Measurements from ENCODE around the gene PCYT1A. TPM values are rescaled to one million over a fixed set of nuclear protein-coding genes. Genes with fewer than 3 reads are reported as not detected.
"Not testable (repeated sequence)": the region's sequence is repeated elsewhere in the genome, so short reads cannot be mapped to it uniquely, and the experiment has no call there.

PCYT1A gene
- total RNA-seq, 2 donors from 2014 or later: 30.9 to 47.8 TPM

GRCh38 chr3:196321162-196321561, 33.6 kb upstream of the PCYT1A start:
- no peak for TF ChIP-seq CTCF (IDR thresholded peaks at IDR 0.05)
- no peak for TF ChIP-seq POLR2A (IDR thresholded peaks at IDR 0.05)
- H3K4me1 ChIP-seq: peaks cover 4% of the 10 kb centered on the region

GRCh38 chr3:196320137-196320536, 32.6 kb upstream of the PCYT1A start:
- Histone ChIP-seq H3K36me3 (replicated peaks in 1 of 2; ENCODE audit: insufficient read depth in 1 of 2, low read depth in 2 of 2) (no peaks in the 10 kb centered on the region), H3K9me3 (no peaks in the 10 kb centered on the region), H3K27ac (no peak overlapping the region), H3K4me1 (peaks cover 4% of the 10 kb centered on the region), H3K4me3 (no peak overlapping the region), H3K27me3 (no peaks in the 10 kb centered on the region)
- TF ChIP-seq CTCF (IDR thresholded peaks at IDR 0.05) (no peak), POLR2A (IDR thresholded peaks at IDR 0.05) (no peak)
- 74 to 92% methylated on average over 2 to 3 of the region's 3 CpGs for WGBS, 2 donors
- intact Hi-C loops (cut with DNase I): no loop called here
- ATAC-seq (no peak), DNase-seq (no peak)

More at GRCh38 chr3:196321162-196321561, 33.6 kb upstream of the PCYT1A start:
- H3K9me3 ChIP-seq: no peaks in the 10 kb centered on the region
- no peaks in the 10 kb centered on the region for H3K27me3 ChIP-seq
- H3K36me3 ChIP-seq (replicated peaks in 1 of 2; ENCODE audit: insufficient read depth in 1 of 2, low read depth in 2 of 2): no peaks in the 10 kb centered on the region
- H3K4me3 ChIP-seq: no peak overlapping the region
- H3K27ac ChIP-seq: no peak overlapping the region
- intact Hi-C loops (cut with DNase I): no loop called here
- DNase-seq (peak in 1 of 4 donors; percentile 19), ATAC-seq (no peak)
- 66 to 93% methylated on average over 8 to 11 of the region's 11 CpGs for WGBS, 2 donors

GRCh38 chr3:196317687-196318467, 30.4 kb upstream of the PCYT1A start, which contains the start of gene DYNLT2B:
DYNLT2B (minus strand) TSS chr3:196318240; CDS start chr3:196318152, 88 bp downstream.
- 1% methylated on average over 74 of the region's 92 CpGs; no CpG with 5 or more reads in 1 of the 2 donors for WGBS, 2 donors
- Histone ChIP-seq H3K4me3 (peak within 1 kb of the TSS; percentile 76 to 92), H3K9me3 (no peaks in the 10 kb centered on the region), H3K27ac (peak within 1 kb of the TSS; percentile 75 to 91 (median 84)), H3K27me3 (no peaks in the 10 kb centered on the region), H3K4me1 (peaks cover 4% of the 10 kb centered on the region), H3K36me3 (replicated peaks in 1 of 2; ENCODE audit: insufficient read depth in 1 of 2, low read depth in 2 of 2) (no peaks in the 10 kb centered on the region)
- TF ChIP-seq POLR2A (IDR thresholded peaks at IDR 0.05): peak; percentile 64 to 87 (median 84)
- TF ChIP-seq CTCF (IDR thresholded peaks at IDR 0.05): peak in 1 of 7 experiments; percentile 14
- DNase-seq (peak; percentile 86 to 90 (median 89)), ATAC-seq (peak; percentile 98)
- intact Hi-C loops (cut with DNase I): no loop called here

GRCh38 chr3:196316799-196317686, 29.5 kb upstream of the PCYT1A start:
- 7 to 22% methylated on average over 4 to 12 of the region's 17 CpGs for WGBS, 2 donors
- ATAC-seq; intact Hi-C loops (cut with DNase I): not testable (repeated sequence)

GRCh38 chr3:196315821-196316220, 28.3 kb upstream of the PCYT1A start:
- no peak for TF ChIP-seq POLR2A (IDR thresholded peaks at IDR 0.05)
- no peaks in the 10 kb centered on the region for H3K9me3 ChIP-seq
- H3K4me1 ChIP-seq: peaks cover 4% of the 10 kb centered on the region
- H3K4me3 ChIP-seq: no peak overlapping the region
- no peak for ATAC-seq
- H3K27me3 ChIP-seq: no peaks in the 10 kb centered on the region
- no peak for DNase-seq
- intact Hi-C loops (cut with DNase I): no loop called here
- no peaks in the 10 kb centered on the region for H3K36me3 ChIP-seq (replicated peaks in 1 of 2; ENCODE audit: insufficient read depth in 1 of 2, low read depth in 2 of 2)
- no peak overlapping the region for H3K27ac ChIP-seq
- 46 to 79% methylated on average over 1 of the region's 1 CpG for WGBS, 2 donors

More at GRCh38 chr3:196316799-196317686, 29.5 kb upstream of the PCYT1A start:
- H3K4me3 ChIP-seq: peak overlapping the region; percentile 76 to 92
- not testable (repeated sequence) for DNase-seq; H3K4me1 ChIP-seq; H3K27me3 ChIP-seq; H3K36me3 ChIP-seq (replicated peaks in 1 of 2; ENCODE audit: insufficient read depth in 1 of 2, low read depth in 2 of 2); H3K9me3 ChIP-seq
- H3K27ac ChIP-seq: peak overlapping the region; percentile 75 to 91 (median 84)
